ENCODE data around the gene ATP2B2. TPM values are rescaled to one million over a fixed set of nuclear protein-coding genes. Genes with fewer than 3 reads are reported as not detected.

Gene ATP2B2
- total RNA-seq, 1 donor from 2014 or later = 0.06 TPM

GRCh38 chr3:10392906-10393461 lies 112.4 kb downstream of the ATP2B2 start:
- intact Hi-C loops (cut with DNase I) = no loop called here
- DNase-seq = no peak
- no peak for TF ChIP-seq CTCF (IDR thresholded peaks at IDR 0.05)
- no peak for ATAC-seq
- Histone ChIP-seq H3K4me1 (no peaks in the 10 kb centered on the region), H3K9me3 (peaks cover 3% of the 10 kb centered on the region), H3K4me3 (no peak overlapping the region), H3K27ac (no peak overlapping the region), H3K36me3 (no peaks in the 10 kb centered on the region), H3K27me3 (no peaks in the 10 kb centered on the region)

GRCh38 chr3:10392244-10392643 lies 113.1 kb downstream of the ATP2B2 start:
- TF ChIP-seq CTCF (IDR thresholded peaks at IDR 0.05) = no peak
- H3K4me1 ChIP-seq = no peaks in the 10 kb centered on the region
- DNase-seq (no peak), ATAC-seq (no peak)
- no peak overlapping the region for H3K4me3 ChIP-seq
- H3K36me3 ChIP-seq = no peaks in the 10 kb centered on the region
- H3K9me3 ChIP-seq = peaks cover 3% of the 10 kb centered on the region
- no peaks in the 10 kb centered on the region for H3K27me3 ChIP-seq
- no peak overlapping the region for H3K27ac ChIP-seq
- intact Hi-C loops (cut with DNase I) = no loop called here

GRCh38 chr3:10391391-10391790 lies 114.0 kb downstream of the ATP2B2 start:
- Histone ChIP-seq H3K27ac (no peak overlapping the region), H3K27me3 (no peaks in the 10 kb centered on the region), H3K9me3 (peaks cover 3% of the 10 kb centered on the region), H3K4me3 (no peak overlapping the region), H3K36me3 (no peaks in the 10 kb centered on the region), H3K4me1 (no peaks in the 10 kb centered on the region)
- ATAC-seq = no peak
- intact Hi-C loops (cut with DNase I) = no loop called here
- DNase-seq = no peak
- TF ChIP-seq CTCF (IDR thresholded peaks at IDR 0.05) = no peak

GRCh38 chr3:10390641-10391373 lies 114.6 kb downstream of the ATP2B2 start:
- DNase-seq = no peak
- TF ChIP-seq CTCF (IDR thresholded peaks at IDR 0.05) = no peak
- H3K9me3 ChIP-seq = peaks cover 3% of the 10 kb centered on the region
- intact Hi-C loops (cut with DNase I) = no loop called here
- no peaks in the 10 kb centered on the region for H3K4me1 ChIP-seq
- ATAC-seq = no peak
- H3K27me3 ChIP-seq = no peaks in the 10 kb centered on the region
- H3K27ac ChIP-seq = no peak overlapping the region
- no peaks in the 10 kb centered on the region for H3K36me3 ChIP-seq
- no peak overlapping the region for H3K4me3 ChIP-seq

- no peak for TF ChIP-seq CTCF (IDR thresholded peaks at IDR 0.05)
- Histone ChIP-seq H3K9me3 (peaks cover 3% of the 10 kb centered on the region), H3K27me3 (no peaks in the 10 kb centered on the region), H3K4me3 (no peak overlapping the region), H3K27ac (no peak overlapping the region), H3K36me3 (no peaks in the 10 kb centered on the region), H3K4me1 (no peaks in the 10 kb centered on the region)
- intact Hi-C loops (cut with DNase I) = no loop called here
- no peak for DNase-seq
- ATAC-seq = peak; percentile 73
Measured at GRCh38 chr3:10389995-10390394, 115.4 kb downstream of the ATP2B2 start.

Measured in upper lobe of right lung (tissue), 1 donor.